Measurements from ENCODE around the gene BRME1. TPM values are rescaled to one million over a fixed set of nuclear protein-coding genes. Genes with fewer than 3 reads are reported as not detected.

BRME1 gene
- total and polyA plus RNA-seq, 2 of the 13 experiments (the other 11 are each of a cell fraction or from before 2014, with no cell fraction given) = 0.74 to 1.5 TPM

DNA sequence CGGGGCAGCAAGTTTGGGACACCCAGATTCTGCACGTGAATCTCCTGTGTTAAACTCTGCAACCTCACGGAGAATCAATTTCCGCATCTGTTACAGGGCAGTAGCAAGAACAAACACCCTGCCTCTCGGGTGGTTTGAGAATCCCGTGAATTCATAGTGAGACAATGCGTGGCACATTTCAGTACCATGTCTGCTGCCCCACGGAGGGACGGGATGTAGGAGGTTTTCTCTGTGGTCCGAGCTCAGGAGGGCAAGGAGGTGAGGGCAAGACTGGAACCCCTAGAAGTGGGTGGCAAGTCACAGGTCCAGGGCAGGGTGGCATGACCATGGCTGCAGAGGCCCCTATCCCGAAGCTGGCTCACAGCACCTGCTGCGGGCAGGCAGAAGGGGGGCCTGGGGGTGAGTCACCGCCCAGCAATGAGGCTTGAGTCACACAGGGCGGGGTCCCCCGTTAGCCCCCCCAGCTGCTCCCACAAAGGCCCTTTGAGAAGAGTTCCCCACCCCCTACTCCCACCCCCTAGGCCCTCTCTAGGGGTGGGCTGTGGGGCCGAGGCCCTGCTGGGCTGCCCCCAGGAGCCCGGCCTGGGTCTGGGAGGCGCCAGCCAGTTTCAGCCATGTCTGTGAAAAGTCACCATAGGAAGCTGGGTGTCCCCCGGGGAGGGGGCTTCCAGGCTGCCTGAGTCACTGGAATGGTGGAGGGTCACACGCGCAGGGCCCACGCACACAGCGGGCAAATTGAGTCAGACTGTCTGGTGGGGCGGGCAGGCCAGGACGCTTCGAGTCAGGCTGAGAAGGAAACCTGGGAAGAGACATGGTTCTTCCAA lies 54.8 kb downstream of the BRME1 start (continued):
- TF ChIP-seq, protein P1, sequence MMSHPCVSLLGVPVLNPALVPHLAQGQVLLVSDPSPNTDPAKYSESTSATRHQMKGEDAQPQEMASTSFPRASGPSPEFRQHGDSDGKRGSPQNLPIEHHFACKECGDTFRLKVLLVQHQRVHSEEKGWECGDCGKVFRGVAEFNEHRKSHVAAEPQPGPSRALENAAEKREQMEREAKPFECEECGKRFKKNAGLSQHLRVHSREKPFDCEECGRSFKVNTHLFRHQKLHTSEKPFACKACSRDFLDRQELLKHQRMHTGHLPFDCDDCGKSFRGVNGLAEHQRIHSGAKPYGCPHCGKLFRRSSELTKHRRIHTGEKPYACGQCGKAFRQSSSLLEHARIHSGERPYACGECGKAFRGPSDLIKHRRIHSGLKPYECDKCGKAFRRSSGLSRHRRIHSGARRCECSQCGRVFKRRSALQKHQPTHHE (CRISPR knock-in tag; IDR thresholded peaks at IDR 0.05; ENCODE audit: borderline replicate concordance) = no peak
- TF ChIP-seq, protein P2, sequence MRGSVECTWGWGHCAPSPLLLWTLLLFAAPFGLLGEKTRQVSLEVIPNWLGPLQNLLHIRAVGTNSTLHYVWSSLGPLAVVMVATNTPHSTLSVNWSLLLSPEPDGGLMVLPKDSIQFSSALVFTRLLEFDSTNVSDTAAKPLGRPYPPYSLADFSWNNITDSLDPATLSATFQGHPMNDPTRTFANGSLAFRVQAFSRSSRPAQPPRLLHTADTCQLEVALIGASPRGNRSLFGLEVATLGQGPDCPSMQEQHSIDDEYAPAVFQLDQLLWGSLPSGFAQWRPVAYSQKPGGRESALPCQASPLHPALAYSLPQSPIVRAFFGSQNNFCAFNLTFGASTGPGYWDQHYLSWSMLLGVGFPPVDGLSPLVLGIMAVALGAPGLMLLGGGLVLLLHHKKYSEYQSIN (CRISPR knock-in tag; IDR thresholded peaks at IDR 0.05; ENCODE audit: borderline replicate concordance) = no peak
- TF ChIP-seq ZNF343 (CRISPR knock-in tag; IDR thresholded peaks at IDR 0.05) = no peak
- no peak for TF ChIP-seq NFE2L1 (CRISPR knock-in tag; IDR thresholded peaks at IDR 0.05; ENCODE audit: borderline replicate concordance)
- TF ChIP-seq, protein P3, sequence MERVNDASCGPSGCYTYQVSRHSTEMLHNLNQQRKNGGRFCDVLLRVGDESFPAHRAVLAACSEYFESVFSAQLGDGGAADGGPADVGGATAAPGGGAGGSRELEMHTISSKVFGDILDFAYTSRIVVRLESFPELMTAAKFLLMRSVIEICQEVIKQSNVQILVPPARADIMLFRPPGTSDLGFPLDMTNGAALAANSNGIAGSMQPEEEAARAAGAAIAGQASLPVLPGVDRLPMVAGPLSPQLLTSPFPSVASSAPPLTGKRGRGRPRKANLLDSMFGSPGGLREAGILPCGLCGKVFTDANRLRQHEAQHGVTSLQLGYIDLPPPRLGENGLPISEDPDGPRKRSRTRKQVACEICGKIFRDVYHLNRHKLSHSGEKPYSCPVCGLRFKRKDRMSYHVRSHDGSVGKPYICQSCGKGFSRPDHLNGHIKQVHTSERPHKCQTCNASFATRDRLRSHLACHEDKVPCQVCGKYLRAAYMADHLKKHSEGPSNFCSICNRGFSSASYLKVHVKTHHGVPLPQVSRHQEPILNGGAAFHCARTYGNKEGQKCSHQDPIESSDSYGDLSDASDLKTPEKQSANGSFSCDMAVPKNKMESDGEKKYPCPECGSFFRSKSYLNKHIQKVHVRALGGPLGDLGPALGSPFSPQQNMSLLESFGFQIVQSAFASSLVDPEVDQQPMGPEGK (CRISPR knock-in tag; IDR thresholded peaks at IDR 0.05) = peak; percentile 98
- no peak for TF ChIP-seq ZNF292 (CRISPR knock-in tag; IDR thresholded peaks at IDR 0.05; ENCODE audit: borderline replicate concordance, low read depth)
- TF ChIP-seq, protein P4, sequence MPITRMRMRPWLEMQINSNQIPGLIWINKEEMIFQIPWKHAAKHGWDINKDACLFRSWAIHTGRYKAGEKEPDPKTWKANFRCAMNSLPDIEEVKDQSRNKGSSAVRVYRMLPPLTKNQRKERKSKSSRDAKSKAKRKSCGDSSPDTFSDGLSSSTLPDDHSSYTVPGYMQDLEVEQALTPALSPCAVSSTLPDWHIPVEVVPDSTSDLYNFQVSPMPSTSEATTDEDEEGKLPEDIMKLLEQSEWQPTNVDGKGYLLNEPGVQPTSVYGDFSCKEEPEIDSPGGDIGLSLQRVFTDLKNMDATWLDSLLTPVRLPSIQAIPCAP (CRISPR knock-in tag; IDR thresholded peaks at IDR 0.05; ENCODE audit: low read depth) = no peak
- TF ChIP-seq NR3C1 (CRISPR knock-in tag; IDR thresholded peaks at IDR 0.05) = no peak
- TF ChIP-seq, protein P5, sequence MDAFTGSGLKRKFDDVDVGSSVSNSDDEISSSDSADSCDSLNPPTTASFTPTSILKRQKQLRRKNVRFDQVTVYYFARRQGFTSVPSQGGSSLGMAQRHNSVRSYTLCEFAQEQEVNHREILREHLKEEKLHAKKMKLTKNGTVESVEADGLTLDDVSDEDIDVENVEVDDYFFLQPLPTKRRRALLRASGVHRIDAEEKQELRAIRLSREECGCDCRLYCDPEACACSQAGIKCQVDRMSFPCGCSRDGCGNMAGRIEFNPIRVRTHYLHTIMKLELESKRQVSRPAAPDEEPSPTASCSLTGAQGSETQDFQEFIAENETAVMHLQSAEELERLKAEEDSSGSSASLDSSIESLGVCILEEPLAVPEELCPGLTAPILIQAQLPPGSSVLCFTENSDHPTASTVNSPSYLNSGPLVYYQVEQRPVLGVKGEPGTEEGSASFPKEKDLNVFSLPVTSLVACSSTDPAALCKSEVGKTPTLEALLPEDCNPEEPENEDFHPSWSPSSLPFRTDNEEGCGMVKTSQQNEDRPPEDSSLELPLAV (CRISPR knock-in tag; conservative IDR thresholded peaks at IDR 0.05; ENCODE audit: low read depth) = no peak
- no peak for TF ChIP-seq ZNF430 (CRISPR knock-in tag; IDR thresholded peaks at IDR 0.05)
- no peak for TF ChIP-seq NFRKB (IDR thresholded peaks at IDR 0.05)
- TF ChIP-seq, protein P6, sequence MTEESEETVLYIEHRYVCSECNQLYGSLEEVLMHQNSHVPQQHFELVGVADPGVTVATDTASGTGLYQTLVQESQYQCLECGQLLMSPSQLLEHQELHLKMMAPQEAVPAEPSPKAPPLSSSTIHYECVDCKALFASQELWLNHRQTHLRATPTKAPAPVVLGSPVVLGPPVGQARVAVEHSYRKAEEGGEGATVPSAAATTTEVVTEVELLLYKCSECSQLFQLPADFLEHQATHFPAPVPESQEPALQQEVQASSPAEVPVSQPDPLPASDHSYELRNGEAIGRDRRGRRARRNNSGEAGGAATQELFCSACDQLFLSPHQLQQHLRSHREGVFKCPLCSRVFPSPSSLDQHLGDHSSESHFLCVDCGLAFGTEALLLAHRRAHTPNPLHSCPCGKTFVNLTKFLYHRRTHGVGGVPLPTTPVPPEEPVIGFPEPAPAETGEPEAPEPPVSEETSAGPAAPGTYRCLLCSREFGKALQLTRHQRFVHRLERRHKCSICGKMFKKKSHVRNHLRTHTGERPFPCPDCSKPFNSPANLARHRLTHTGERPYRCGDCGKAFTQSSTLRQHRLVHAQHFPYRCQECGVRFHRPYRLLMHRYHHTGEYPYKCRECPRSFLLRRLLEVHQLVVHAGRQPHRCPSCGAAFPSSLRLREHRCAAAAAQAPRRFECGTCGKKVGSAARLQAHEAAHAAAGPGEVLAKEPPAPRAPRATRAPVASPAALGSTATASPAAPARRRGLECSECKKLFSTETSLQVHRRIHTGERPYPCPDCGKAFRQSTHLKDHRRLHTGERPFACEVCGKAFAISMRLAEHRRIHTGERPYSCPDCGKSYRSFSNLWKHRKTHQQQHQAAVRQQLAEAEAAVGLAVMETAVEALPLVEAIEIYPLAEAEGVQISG (CRISPR knock-in tag; IDR thresholded peaks at IDR 0.05) = peak; percentile 29; the same call in 1 of the 2 replicates
- TF ChIP-seq ARID2 (CRISPR knock-in tag; IDR thresholded peaks at IDR 0.05; ENCODE audit: borderline replicate concordance) = 0 out of 2 replicates have a peak, but pooled peaks have one; percentile 55
- TF ChIP-seq XBP1 (CRISPR knock-in tag; IDR thresholded peaks at IDR 0.05) = no peak
- no peak for TF ChIP-seq PTBP1 (IDR thresholded peaks at IDR 0.05; ENCODE audit: low read depth, low read length, poor library complexity, severe bottlenecking)
- TF ChIP-seq POGZ (CRISPR knock-in tag; IDR thresholded peaks at IDR 0.05) = no peak
- TF ChIP-seq GPN1 (CRISPR knock-in tag; IDR thresholded peaks at IDR 0.05; ENCODE audit: borderline replicate concordance) = no peak
- TF ChIP-seq ZNF251 (CRISPR knock-in tag; IDR thresholded peaks at IDR 0.05) = no peak
- TF ChIP-seq ZNF562 (CRISPR knock-in tag; IDR thresholded peaks at IDR 0.05; ENCODE audit: borderline replicate concordance) = no peak
